ENCODE results near the gene JAM3. TPM values are rescaled to one million over a fixed set of nuclear protein-coding genes. Genes with fewer than 3 reads are reported as not detected.

Gene JAM3
- total RNA-seq, 1 experiment from 2014 or later = 36.5 TPM

DNA sequence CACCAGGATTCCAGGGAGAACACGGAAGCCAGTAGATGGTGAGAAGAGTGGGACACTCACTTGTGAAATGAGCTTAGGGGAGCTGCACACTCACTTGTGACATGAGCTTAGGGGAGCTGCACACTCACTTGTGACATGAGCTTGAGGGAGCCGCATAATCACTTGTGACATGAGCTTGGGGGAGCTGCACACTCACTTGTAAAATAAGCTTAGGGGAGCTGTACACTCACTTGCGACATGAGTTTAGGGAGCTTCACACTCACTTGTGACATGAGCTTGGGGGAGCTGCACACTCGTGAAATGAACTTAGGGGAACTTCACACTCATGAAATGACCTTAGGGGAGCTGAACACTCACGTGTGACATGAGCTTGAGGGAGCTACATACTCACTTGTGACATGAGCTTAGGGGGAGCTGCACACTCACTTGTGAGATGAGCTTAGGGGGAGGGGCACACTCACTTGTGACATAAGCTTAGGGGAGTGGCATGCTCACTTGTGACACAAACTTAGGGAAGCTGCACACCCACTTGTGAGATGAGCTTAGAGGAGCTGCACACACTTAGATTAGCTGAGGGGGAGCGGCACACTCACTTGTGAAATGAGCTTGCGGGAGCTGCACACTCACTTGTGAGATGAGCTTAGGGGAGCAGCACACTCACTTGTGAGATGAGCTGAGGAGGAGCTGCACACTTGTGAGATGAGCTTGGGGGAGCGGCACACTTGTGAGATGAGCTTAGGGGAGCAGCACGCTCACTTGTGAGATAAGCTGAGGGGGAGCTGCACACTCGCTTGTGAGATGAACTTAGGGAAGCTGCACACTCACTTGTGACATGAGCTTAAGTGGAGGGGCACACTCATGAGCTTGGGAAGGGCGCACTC, 95.9 kb downstream of the JAM3 start:
- H3K79me2 ChIP-seq (ENCODE audit: insufficient read depth, low read length) = no peaks in the 10 kb centered on the region

More for the DNA sequence above, 95.9 kb downstream of the JAM3 start:
- peak; percentile 77 for DNase-seq
- Histone ChIP-seq H4K5ac (ENCODE audit: insufficient read length, low read depth, low read length) (no peak overlapping the region), H3K14ac (ENCODE audit: insufficient read depth, low read length) (no peak overlapping the region), H4K20me1 (ENCODE audit: control insufficient read depth, insufficient read depth, insufficient read length) (no peaks in the 10 kb centered on the region), H3K4me2 (ENCODE audit: insufficient read depth, insufficient read length, low read length) (no peak overlapping the region), H3K23me2 (ENCODE audit: insufficient read length, low read depth, low read length, poor library complexity, severe bottlenecking) (no peaks in the 10 kb centered on the region), H3K27me3 (ENCODE audit: insufficient read depth, low read length) (no peaks in the 10 kb centered on the region), H2BK5ac (ENCODE audit: insufficient read length, low read length) (no peak overlapping the region), H3K79me1 (ENCODE audit: insufficient read depth, low read depth, low read length, poor library complexity, severe bottlenecking) (no peaks in the 10 kb centered on the region), H3K9me3 (ENCODE audit: control insufficient read depth, low read depth, low read length) (peaks cover 86% of the 10 kb centered on the region), H3K4ac (ENCODE audit: low read depth, low read length) (no peak overlapping the region), H4K91ac (ENCODE audit: insufficient read length, low read depth, low read length) (no peak overlapping the region), H2BK12ac (ENCODE audit: insufficient read length, low read depth, low read length) (no peak overlapping the region), H3K23ac (ENCODE audit: insufficient read length, low read depth, low read length) (no peak overlapping the region), H2BK120ac (ENCODE audit: low read depth, low read length, poor library complexity, severe bottlenecking) (no peak overlapping the region), H4K8ac (replicated peaks; ENCODE audit: insufficient read length, low read depth, low read length) (no peak overlapping the region), H3T11ph (ENCODE audit: low read length) (no peak overlapping the region), H3K18ac (ENCODE audit: insufficient read length, low read depth, low read length) (no peak overlapping the region), H3K9ac (ENCODE audit: extremely low read depth, insufficient read length, low read length) (no peak overlapping the region), H2AFZ (ENCODE audit: low read length) (no peak overlapping the region), H2BK15ac (ENCODE audit: low read depth, low read length) (no peak overlapping the region), H3K56ac (ENCODE audit: insufficient read length, low read depth, low read length) (no peak overlapping the region), H2AK5ac (ENCODE audit: insufficient read length, low read length) (no peak overlapping the region), H3K4me1 (ENCODE audit: insufficient read depth, low read length) (no peaks in the 10 kb centered on the region), H3K27ac (ENCODE audit: insufficient read length, low read depth, low read length) (no peak overlapping the region), H2BK20ac (ENCODE audit: low read depth, low read length, poor library complexity, severe bottlenecking) (no peak overlapping the region)
- TF ChIP-seq, protein P1, sequence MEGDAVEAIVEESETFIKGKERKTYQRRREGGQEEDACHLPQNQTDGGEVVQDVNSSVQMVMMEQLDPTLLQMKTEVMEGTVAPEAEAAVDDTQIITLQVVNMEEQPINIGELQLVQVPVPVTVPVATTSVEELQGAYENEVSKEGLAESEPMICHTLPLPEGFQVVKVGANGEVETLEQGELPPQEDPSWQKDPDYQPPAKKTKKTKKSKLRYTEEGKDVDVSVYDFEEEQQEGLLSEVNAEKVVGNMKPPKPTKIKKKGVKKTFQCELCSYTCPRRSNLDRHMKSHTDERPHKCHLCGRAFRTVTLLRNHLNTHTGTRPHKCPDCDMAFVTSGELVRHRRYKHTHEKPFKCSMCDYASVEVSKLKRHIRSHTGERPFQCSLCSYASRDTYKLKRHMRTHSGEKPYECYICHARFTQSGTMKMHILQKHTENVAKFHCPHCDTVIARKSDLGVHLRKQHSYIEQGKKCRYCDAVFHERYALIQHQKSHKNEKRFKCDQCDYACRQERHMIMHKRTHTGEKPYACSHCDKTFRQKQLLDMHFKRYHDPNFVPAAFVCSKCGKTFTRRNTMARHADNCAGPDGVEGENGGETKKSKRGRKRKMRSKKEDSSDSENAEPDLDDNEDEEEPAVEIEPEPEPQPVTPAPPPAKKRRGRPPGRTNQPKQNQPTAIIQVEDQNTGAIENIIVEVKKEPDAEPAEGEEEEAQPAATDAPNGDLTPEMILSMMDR (conservative IDR thresholded peaks at IDR 0.05) = no peak
- no CpG with 5 or more reads among the region's 11 CpGs for WGBS (ENCODE audit: extremely low coverage, insufficient read length, low lambda C conversion rate)
- H3K4me3 Mint-ChIP-seq = peak overlapping the region in 1 of 2 experiments; percentile 74; a peak in 3 of 5 replicates
- peaks cover 93 to 99% (median 94%) of the 10 kb centered on the region in 3 experiments for H3K36me3 Mint-ChIP-seq (ENCODE audit: insufficient read depth in 1 of 3, low read depth in 3 of 3)
- H3K27me3 Mint-ChIP-seq (ENCODE audit: low read depth) = peaks cover 45% of the 10 kb centered on the region
- no peaks in the 10 kb centered on the region for H3K4me1 Mint-ChIP-seq
- peaks cover 95 to 97% of the 10 kb centered on the region in 2 experiments for H3K9me3 Mint-ChIP-seq
- peak overlapping the region in 2 of 3 experiments; percentile 70 to 85; a peak in 5 of 7 replicates for H3K27ac Mint-ChIP-seq

All from H9 (cell line).